H9 (cell line): Measurements from ENCODE around the gene DUS1L. TPM values are rescaled to one million over a fixed set of nuclear protein-coding genes. Genes with fewer than 3 reads are reported as not detected.

Source experiments
- DNase-seq: peaks from one replicate; pipeline ENCODE4 v3.0.0-alpha.2; 2017
- H2AFZ ChIP-seq: one replicate; pipeline ENCODE4 v1.6.1; 2013; ENCODE audit warnings: mild to moderate bottlenecking, low read length, control low read depth, moderate library complexity
- H2AK5ac ChIP-seq: 2 replicates; pipeline ENCODE4 v1.6.1; 2013; ENCODE audit warnings: low read length, control low read depth, mixed read lengths; ENCODE audit not compliant: insufficient read length
- H2BK120ac ChIP-seq: one replicate; pipeline ENCODE4 v1.6.1; 2013; ENCODE audit warnings: low read depth, mild to moderate bottlenecking, low read length, control low read depth, inconsistent platforms; ENCODE audit not compliant: poor library complexity, severe bottlenecking
- H2BK12ac ChIP-seq: 2 replicates; pipeline ENCODE4 v1.6.1; 2013; ENCODE audit warnings: low read length, control low read depth, mixed read lengths, low read depth; ENCODE audit not compliant: insufficient read length
- H2BK15ac ChIP-seq: 2 replicates; pipeline ENCODE4 v1.6.1; 2013; ENCODE audit warnings: low read depth, low read length, control low read depth
- H2BK20ac ChIP-seq: one replicate; pipeline ENCODE4 v1.6.1; 2013; ENCODE audit warnings: low read depth, mild to moderate bottlenecking, low read length, control low read depth, inconsistent platforms; ENCODE audit not compliant: poor library complexity, severe bottlenecking
- H2BK5ac ChIP-seq: 2 replicates; pipeline ENCODE4 v1.6.1; 2013; ENCODE audit warnings: low read length, control low read depth, mixed read lengths; ENCODE audit not compliant: insufficient read length
- H3K14ac ChIP-seq: 2 replicates; pipeline ENCODE4 v1.6.1; 2013; ENCODE audit warnings: low read length, control low read depth; ENCODE audit not compliant: insufficient read depth
- H3K18ac ChIP-seq: 2 replicates; pipeline ENCODE4 v1.6.1; 2013; ENCODE audit warnings: low read depth, mild to moderate bottlenecking, mixed read lengths, low read length, control low read depth; ENCODE audit not compliant: insufficient read length
- H3K23ac ChIP-seq: 2 replicates; pipeline ENCODE4 v1.6.1; 2013; ENCODE audit warnings: low read length, control low read depth, mixed read lengths, low read depth; ENCODE audit not compliant: insufficient read length
- H3K23me2 ChIP-seq: 2 replicates; pipeline ENCODE4 v1.6.1; 2013; ENCODE audit warnings: low read depth, mild to moderate bottlenecking, mixed read lengths, low read length, control low read depth; ENCODE audit not compliant: insufficient read length, poor library complexity, severe bottlenecking
- H3K27ac ChIP-seq: 2 replicates; pipeline ENCODE4 v1.5.1; 2013; ENCODE audit warnings: low read length, control low read depth, mixed read lengths, low read depth; ENCODE audit not compliant: insufficient read length
- H3K27me3 ChIP-seq: 2 replicates; pipeline ENCODE4 v1.6.1; 2013; ENCODE audit warnings: low read length, control low read depth, inconsistent platforms; ENCODE audit not compliant: insufficient read depth
- H3K4ac ChIP-seq: 2 replicates; pipeline ENCODE4 v1.6.1; 2013; ENCODE audit warnings: low read depth, mild to moderate bottlenecking, control low read depth, inconsistent platforms, low read length, moderate library complexity
- H3K4me1 ChIP-seq: 2 replicates; pipeline ENCODE4 v1.6.1; 2013; ENCODE audit warnings: low read length, control low read depth, inconsistent platforms; ENCODE audit not compliant: insufficient read depth
- H3K4me2 ChIP-seq: 2 replicates; pipeline ENCODE4 v1.6.1; 2013; ENCODE audit warnings: low read length, control low read depth, mixed read lengths; ENCODE audit not compliant: insufficient read length, insufficient read depth
- H3K56ac ChIP-seq: 2 replicates; pipeline ENCODE4 v1.6.1; 2013; ENCODE audit warnings: low read depth, mild to moderate bottlenecking, mixed read lengths, low read length, control low read depth; ENCODE audit not compliant: insufficient read length
- H3K79me1 ChIP-seq: 2 replicates; pipeline ENCODE4 v1.6.1; 2013; ENCODE audit warnings: low read depth, mild to moderate bottlenecking, moderate library complexity, low read length, control low read depth, inconsistent platforms; ENCODE audit not compliant: insufficient read depth, poor library complexity, severe bottlenecking
- H3K79me2 ChIP-seq: 2 replicates; pipeline ENCODE4 v1.6.1; 2013; ENCODE audit warnings: low read length, control low read depth, inconsistent platforms; ENCODE audit not compliant: insufficient read depth
- H3K9ac ChIP-seq: 2 replicates; pipeline ENCODE4 v1.6.1; 2013; ENCODE audit warnings: low read length, control low read depth, mixed read lengths; ENCODE audit not compliant: insufficient read length; ENCODE audit errors: extremely low read depth
- H3K9me3 ChIP-seq: one replicate; pipeline ENCODE4 v1.6.1; 2013; ENCODE audit warnings: low read depth, low read length, inconsistent platforms; ENCODE audit not compliant: control insufficient read depth
- H3T11ph ChIP-seq: one replicate; pipeline ENCODE4 v1.6.1; 2013; ENCODE audit warnings: mild to moderate bottlenecking, low read length, control low read depth, inconsistent platforms
- H4K20me1 ChIP-seq: one replicate; pipeline ENCODE4 v1.6.1; 2013; ENCODE audit not compliant: control insufficient read depth, insufficient read length, insufficient read depth
- H4K5ac ChIP-seq: 2 replicates; pipeline ENCODE4 v1.6.1; 2013; ENCODE audit warnings: low read depth, mild to moderate bottlenecking, mixed read lengths, low read length, control low read depth; ENCODE audit not compliant: insufficient read length
- H4K8ac ChIP-seq: replicated peaks from 2 replicates; pipeline ENCODE4 v1.6.1; 2013; ENCODE audit warnings: low read length, control low read depth, mixed read lengths, low read depth; ENCODE audit not compliant: insufficient read length
- H4K91ac ChIP-seq: 2 replicates; pipeline ENCODE4 v1.6.1; 2013; ENCODE audit warnings: low read depth, mild to moderate bottlenecking, moderate library complexity, mixed read lengths, low read length, control low read depth; ENCODE audit not compliant: insufficient read length
- H3K27ac Mint-ChIP-seq, 3 experiments: 2 replicates in 2 of 3; 3 replicates in 1 of 3; pipeline ENCODE4 v1.8.0; 2020 to 2021; ENCODE audit warnings: mixed read lengths in 3 of 3, mild to moderate bottlenecking in 1 of 3, moderate library complexity in 1 of 3
- H3K27me3 Mint-ChIP-seq: 2 replicates; pipeline ENCODE4 v1.8.0; 2021; ENCODE audit warnings: low read depth, mild to moderate bottlenecking, moderate library complexity, mixed read lengths
- H3K36me3 Mint-ChIP-seq, 3 experiments: 2 replicates in 2 of 3; 3 replicates in 1 of 3; pipeline ENCODE4 v1.8.0; 2020 to 2021; ENCODE audit warnings: low read depth in 3 of 3, mixed read lengths in 3 of 3; ENCODE audit not compliant: insufficient read depth in 1 of 3
- H3K4me1 Mint-ChIP-seq, 2 experiments: 2 replicates each; pipeline ENCODE4 v1.8.0; 2020; ENCODE audit warnings: mixed read lengths in 2 of 2
- H3K4me3 Mint-ChIP-seq, 2 experiments: 2 replicates in 1 of 2; 3 replicates in 1 of 2; pipeline ENCODE4 v1.8.0; 2020 to 2021; ENCODE audit warnings: mild to moderate bottlenecking in 2 of 2, mixed read lengths in 2 of 2, moderate library complexity in 1 of 2
- H3K9me3 Mint-ChIP-seq, 2 experiments: 2 replicates in 1 of 2; 3 replicates in 1 of 2; pipeline ENCODE4 v1.8.0; 2020; ENCODE audit warnings: mild to moderate bottlenecking in 2 of 2, mixed read lengths in 2 of 2, moderate library complexity in 1 of 2
- WGBS: extraction: QIAGEN DNeasy Blood & Tissue Kit; methylation state at CpG from one replicate; pipeline ENCODE4 v1.1.7; 2013; ENCODE audit warnings: missing lambda C conversion rate, low lambda C conversion rate, mixed read lengths; ENCODE audit not compliant: insufficient read length; ENCODE audit errors: extremely low coverage; 5-methylcytosine and 5-hydroxymethylcytosine counted together
- total RNA-seq: library from RNA; stranded (reverse); gene quantifications from 2 replicates; pipeline ENCODE4 v1.2.1, GENCODE V29; 2021
- TF ChIP-seq, protein P1 (sequence below): fragments of 200-600 bp; sonication (generic); conservative IDR thresholded peaks from 3 replicates; pipeline ENCODE4 v1.8.0; 2021; ENCODE audit warnings: antibody characterized with exemption, mild to moderate bottlenecking

DUS1L gene
- total RNA-seq, 1 experiment from 2014 or later: 103 TPM

DNA sequence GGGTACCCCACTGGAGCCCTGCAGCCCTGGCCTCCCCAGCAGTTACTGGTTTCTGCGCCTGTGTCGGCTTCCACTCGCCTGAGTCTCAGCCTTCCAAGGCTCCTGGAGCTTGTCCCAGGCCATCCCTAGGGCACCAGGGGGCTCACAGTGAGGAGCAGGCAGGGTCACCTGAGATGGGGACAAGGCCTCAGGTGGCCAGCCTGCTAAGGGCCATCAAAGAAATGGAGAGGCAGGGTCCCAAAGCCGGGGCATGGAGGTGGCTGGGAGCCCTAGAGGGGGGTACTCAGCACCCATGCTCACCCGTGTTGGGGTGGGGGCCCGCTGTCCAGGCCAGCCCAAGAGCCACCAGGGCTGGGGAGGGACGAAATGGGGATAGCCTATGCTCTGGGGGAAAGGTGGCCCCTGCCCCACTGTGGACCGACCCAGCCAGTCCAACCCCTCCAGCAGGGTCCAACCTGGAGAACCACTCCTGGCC is 31.1 kb upstream of the DUS1L start:
- Histone ChIP-seq H3K79me1 (peaks cover 10% of the 10 kb centered on the region), H2BK20ac (no peak overlapping the region), H3K27ac (no peak overlapping the region), H2BK120ac (no peak overlapping the region), H2AK5ac (no peak overlapping the region), H3T11ph (no peak overlapping the region), H3K23ac (no peak overlapping the region), H4K20me1 (no peaks in the 10 kb centered on the region), H2BK12ac (no peak overlapping the region), H4K5ac (no peak overlapping the region), H2BK15ac (no peak overlapping the region), H3K27me3 (no peaks in the 10 kb centered on the region), H3K14ac (0 out of 2 replicates have a peak overlapping the region, but pooled peaks have one; percentile 1), H3K9ac (peak overlapping the region; percentile 53), H3K4me2 (peak overlapping the region; percentile 73), H3K56ac (no peak overlapping the region), H4K8ac (no peak overlapping the region), H2BK5ac (no peak overlapping the region), H3K79me2 (peaks cover 20% of the 10 kb centered on the region; the same call in 1 of the 2 replicates), H4K91ac (no peak overlapping the region), H3K4ac (no peak overlapping the region), H3K4me1 (no peaks in the 10 kb centered on the region), H3K18ac (no peak overlapping the region), H3K23me2 (peaks cover 14% of the 10 kb centered on the region), H2AFZ (no peak overlapping the region), H3K9me3 (no peaks in the 10 kb centered on the region)
- WGBS: no CpG with 5 or more reads among the region's 8 CpGs
- H3K27ac Mint-ChIP-seq: 0 out of 7 replicates have a peak overlapping the region, but pooled peaks of 1 of the 3 experiments have one; percentile 40
- peaks cover 10 to 34% (median 32%) of the 10 kb centered on the region in 3 experiments; a peak in 6 of 7 replicates for H3K36me3 Mint-ChIP-seq
- no peaks in the 10 kb centered on the region for H3K9me3 Mint-ChIP-seq
- H3K27me3 Mint-ChIP-seq: no peaks in the 10 kb centered on the region
- TF ChIP-seq, protein P1, sequence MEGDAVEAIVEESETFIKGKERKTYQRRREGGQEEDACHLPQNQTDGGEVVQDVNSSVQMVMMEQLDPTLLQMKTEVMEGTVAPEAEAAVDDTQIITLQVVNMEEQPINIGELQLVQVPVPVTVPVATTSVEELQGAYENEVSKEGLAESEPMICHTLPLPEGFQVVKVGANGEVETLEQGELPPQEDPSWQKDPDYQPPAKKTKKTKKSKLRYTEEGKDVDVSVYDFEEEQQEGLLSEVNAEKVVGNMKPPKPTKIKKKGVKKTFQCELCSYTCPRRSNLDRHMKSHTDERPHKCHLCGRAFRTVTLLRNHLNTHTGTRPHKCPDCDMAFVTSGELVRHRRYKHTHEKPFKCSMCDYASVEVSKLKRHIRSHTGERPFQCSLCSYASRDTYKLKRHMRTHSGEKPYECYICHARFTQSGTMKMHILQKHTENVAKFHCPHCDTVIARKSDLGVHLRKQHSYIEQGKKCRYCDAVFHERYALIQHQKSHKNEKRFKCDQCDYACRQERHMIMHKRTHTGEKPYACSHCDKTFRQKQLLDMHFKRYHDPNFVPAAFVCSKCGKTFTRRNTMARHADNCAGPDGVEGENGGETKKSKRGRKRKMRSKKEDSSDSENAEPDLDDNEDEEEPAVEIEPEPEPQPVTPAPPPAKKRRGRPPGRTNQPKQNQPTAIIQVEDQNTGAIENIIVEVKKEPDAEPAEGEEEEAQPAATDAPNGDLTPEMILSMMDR: no peak
- H3K4me1 Mint-ChIP-seq: peaks cover 17 to 34% of the 10 kb centered on the region in 2 experiments
- peak overlapping the region; percentile 74 to 82 for H3K4me3 Mint-ChIP-seq
- no peak for DNase-seq
